ENCODE data around the gene RASSF8.
A peak's percentile ranks its signal among the peaks of the same experiment; 100 is the strongest.

RASSF8 gene

GRCh38 chr12:25993901-25994651, 35.6 kb downstream of the RASSF8 start:
- DNase-seq (ENCODE audit: low read depth, low spot score) = no peak

- DNase-seq (ENCODE audit: low read depth, low spot score) = no peak
These were observed 36.6 kb downstream of the RASSF8 start for GRCh38 chr12:25994901-25995625.

- no peak for DNase-seq (ENCODE audit: low read depth, low spot score)
These were observed 37.4 kb downstream of the RASSF8 start for GRCh38 chr12:25995906-25996305.

GRCh38 chr12:25996677-25997076, 38.2 kb downstream of the RASSF8 start:
- DNase-seq (ENCODE audit: low read depth, low spot score) = no peak

- peak; percentile 16 for DNase-seq (ENCODE audit: low read depth, low spot score)
These were observed 38.9 kb downstream of the RASSF8 start for GRCh38 chr12:25997201-25997963.

- no peak for DNase-seq (ENCODE audit: low read depth, low spot score)
These were observed 42.4 kb downstream of the RASSF8 start for GRCh38 chr12:26000898-26001297.

GRCh38 chr12:26001530-26001929, 43.0 kb downstream of the RASSF8 start:
- no peak for DNase-seq (ENCODE audit: low read depth, low spot score)

- DNase-seq (ENCODE audit: low read depth, low spot score) = no peak
These were observed 44.6 kb downstream of the RASSF8 start for GRCh38 chr12:26003065-26003464.

- DNase-seq (ENCODE audit: low read depth, low spot score) = no peak
These were observed 49.1 kb downstream of the RASSF8 start for GRCh38 chr12:26007566-26007965.

GRCh38 chr12:26009593-26009992, 51.1 kb downstream of the RASSF8 start:
- no peak for DNase-seq (ENCODE audit: low read depth, low spot score)

GRCh38 chr12:26010293-26010821, 51.9 kb downstream of the RASSF8 start:
- DNase-seq (ENCODE audit: low read depth, low spot score) = no peak

GRCh38 chr12:26011099-26011498, 52.6 kb downstream of the RASSF8 start:
- no peak for DNase-seq (ENCODE audit: low read depth, low spot score)

- no peak for DNase-seq (ENCODE audit: low read depth, low spot score)
These were observed 55.6 kb downstream of the RASSF8 start for GRCh38 chr12:26014085-26014484.

- no peak for DNase-seq (ENCODE audit: low read depth, low spot score)
These were observed 58.0 kb downstream of the RASSF8 start for GRCh38 chr12:26016516-26016915.

- peak; percentile 78 for DNase-seq (ENCODE audit: low read depth, low spot score)
These were observed 59.2 kb downstream of the RASSF8 start for GRCh38 chr12:26017484-26018211.

GRCh38 chr12:26018926-26019325, 60.4 kb downstream of the RASSF8 start:
- no peak for DNase-seq (ENCODE audit: low read depth, low spot score)

- no peak for DNase-seq (ENCODE audit: low read depth, low spot score)
These were observed 63.1 kb downstream of the RASSF8 start for GRCh38 chr12:26021534-26021933.

GRCh38 chr12:26022043-26022442, 63.6 kb downstream of the RASSF8 start:
- DNase-seq (ENCODE audit: low read depth, low spot score) = no peak

GRCh38 chr12:26026713-26027112, 68.2 kb downstream of the RASSF8 start:
- DNase-seq (ENCODE audit: low read depth, low spot score) = no peak

GRCh38 chr12:26027401-26027800, 68.9 kb downstream of the RASSF8 start:
- no peak for DNase-seq (ENCODE audit: low read depth, low spot score)

- peak; percentile 29 for DNase-seq (ENCODE audit: low read depth, low spot score)
These were observed 70.7 kb downstream of the RASSF8 start for GRCh38 chr12:26028953-26029735.
